Subcutaneous abdominal adipose tissue (tissue), 5 donors: Measurements from ENCODE around the gene SMG9.

Experiments
- H3K27ac ChIP-seq: one replicate; pipeline ENCODE4 v1.7.0; 2013; ENCODE audit warnings: low read depth, mild to moderate bottlenecking, inconsistent platforms, low read length, moderate library complexity
- H3K27me3 ChIP-seq, 5 donors: one replicate each; pipeline ENCODE4 v1.7.0; 2013; ENCODE audit warnings: low read length in 5 of 5, inconsistent platforms in 1 of 5; ENCODE audit not compliant: control insufficient read depth in 5 of 5, insufficient read depth in 4 of 5
- H3K36me3 ChIP-seq, 5 donors: one replicate each; pipeline ENCODE4 v1.7.0; 2013; ENCODE audit warnings: low read length in 5 of 5; ENCODE audit not compliant: control insufficient read depth in 5 of 5, insufficient read depth in 5 of 5
- H3K4me1 ChIP-seq, 5 donors: one replicate each; pipeline ENCODE4 v1.7.0; 2013; ENCODE audit warnings: low read length in 5 of 5, mild to moderate bottlenecking in 3 of 5, moderate library complexity in 1 of 5; ENCODE audit not compliant: control insufficient read depth in 5 of 5, insufficient read depth in 5 of 5
- H3K4me3 ChIP-seq, 5 donors: one replicate each; pipeline ENCODE4 v1.7.0; 2013; ENCODE audit warnings: low read length in 5 of 5, low read depth in 1 of 5
- H3K9ac ChIP-seq, 5 donors: one replicate each; pipeline ENCODE4 v1.7.0; 2013; ENCODE audit warnings: low read length in 5 of 5, mild to moderate bottlenecking in 4 of 5, moderate library complexity in 3 of 5
- H3K9me3 ChIP-seq, 5 donors: one replicate each; pipeline ENCODE4 v1.7.0; 2013; ENCODE audit warnings: low read length in 5 of 5; ENCODE audit not compliant: control insufficient read depth in 5 of 5
- donor health status: healthy.
- donor health status: healthy.
- donor health status: healthy.
- donor health status: healthy.
- donor health status: healthy.

The SMG9 gene

DNA sequence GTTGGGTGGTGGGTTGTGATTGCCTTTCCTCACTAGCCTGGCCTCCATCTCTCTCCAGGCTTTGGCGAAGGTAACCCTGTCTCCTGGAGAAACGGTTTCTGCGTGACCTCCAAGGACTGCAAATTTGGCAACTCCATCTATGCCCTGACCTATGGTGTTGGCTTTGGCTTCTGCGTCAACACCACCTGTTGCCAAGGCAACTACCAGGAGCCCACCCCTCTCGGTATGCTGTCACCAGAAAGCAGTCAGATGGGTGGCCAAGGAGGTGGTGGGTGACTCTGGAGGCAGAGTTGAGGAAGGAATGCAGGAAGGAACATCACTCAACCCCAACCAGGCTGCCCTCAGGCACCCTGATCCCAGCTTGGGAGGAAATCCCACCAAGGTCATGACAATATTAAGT lies 57.5 kb downstream of the SMG9 start:
- no peak overlapping the region for H3K9ac ChIP-seq
- H3K9me3 ChIP-seq, result peaks cover under 1 to 9% (median 8%) of the 10 kb centered on the region in 5 donors
- H3K4me1 ChIP-seq, result peaks cover 2 to 25% (median 18%) of the 10 kb centered on the region in 5 donors
- no peak overlapping the region for H3K27ac ChIP-seq
- H3K36me3 ChIP-seq, result no peaks in the 10 kb centered on the region
- H3K4me3 ChIP-seq, result no peak overlapping the region
- H3K27me3 ChIP-seq, result peaks cover 0 to 13% (median 6%) of the 10 kb centered on the region in 5 donors

DNA sequence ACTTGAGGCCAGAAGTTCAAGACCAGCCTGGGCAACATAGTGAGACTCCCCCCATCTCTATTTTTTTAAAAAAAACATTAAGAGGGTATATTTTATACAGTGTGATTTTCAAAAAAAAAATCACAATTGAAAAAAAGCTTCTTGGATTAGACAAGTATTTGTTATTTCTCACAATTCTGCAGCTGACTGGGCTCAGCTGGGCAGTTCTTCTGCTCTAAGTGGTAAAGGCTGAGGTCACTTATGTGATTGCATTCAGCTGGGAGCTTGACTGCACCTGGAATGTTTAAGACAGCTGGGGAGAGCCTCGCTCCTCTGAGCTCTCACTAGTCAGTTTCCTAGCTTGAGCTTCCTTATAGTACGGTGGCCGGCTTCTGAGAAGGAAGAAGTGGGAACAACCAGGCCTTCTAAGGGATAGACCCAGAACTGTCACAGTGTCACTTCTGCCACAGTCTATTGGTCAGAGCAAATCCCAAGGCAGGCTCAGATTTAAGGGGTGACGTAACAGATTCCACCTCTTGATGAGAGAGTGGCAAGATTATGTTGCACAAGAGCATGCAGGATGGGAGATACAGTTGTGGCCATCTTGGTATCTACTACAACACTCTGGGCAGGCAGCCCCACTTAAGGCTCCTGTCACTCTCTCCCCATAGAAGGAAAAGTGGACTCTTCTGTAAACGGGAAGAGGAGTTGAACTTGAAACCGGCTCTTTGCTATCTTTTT lies 58.6 kb downstream of the SMG9 start:
- no peak overlapping the region for H3K4me3 ChIP-seq
- peaks cover 10 to 20% (median 17%) of the 10 kb centered on the region in 5 donors for H3K9me3 ChIP-seq
- peaks cover 2 to 20% (median 15%) of the 10 kb centered on the region in 5 donors for H3K4me1 ChIP-seq
- H3K9ac ChIP-seq, result no peak overlapping the region
- no peaks in the 10 kb centered on the region for H3K36me3 ChIP-seq
- peaks cover 0 to 9% (median 6%) of the 10 kb centered on the region in 5 donors for H3K27me3 ChIP-seq
- no peak overlapping the region for H3K27ac ChIP-seq

- Histone ChIP-seq H3K4me3 (no peak overlapping the region), H3K27ac (no peak overlapping the region), H3K4me1 (peaks cover 0 to 7% (median 5%) of the 10 kb centered on the region in 5 donors), H3K9me3 (peaks cover 17 to 35% (median 21%) of the 10 kb centered on the region in 5 donors), H3K27me3 (peaks cover 0 to 9% (median 5%) of the 10 kb centered on the region in 5 donors), H3K9ac (no peak overlapping the region), H3K36me3 (no peaks in the 10 kb centered on the region)
Measured at GRCh38 chr19:43694553-43694952, 60.2 kb downstream of the SMG9 start.

DNA sequence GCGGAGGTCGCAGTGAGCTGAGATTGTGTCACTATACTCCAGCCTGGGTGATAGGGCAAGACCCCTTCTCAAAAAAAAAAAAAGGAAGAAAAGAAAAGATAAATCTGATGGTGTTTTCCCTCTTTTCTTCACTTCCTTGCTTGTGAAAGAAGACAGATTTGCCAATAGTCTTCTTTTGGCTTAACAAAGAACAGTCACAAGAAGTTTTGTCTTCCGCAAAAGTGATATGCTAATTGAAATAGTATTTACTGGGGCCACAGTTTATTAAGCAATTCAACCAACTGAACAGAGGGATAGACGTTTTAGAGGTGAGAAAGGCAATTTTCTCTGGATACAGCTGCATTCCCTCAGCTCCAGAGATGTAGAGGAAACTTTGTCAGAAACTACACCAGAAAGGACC lies 61.9 kb downstream of the SMG9 start:
- no peak overlapping the region for H3K9ac ChIP-seq
- H3K36me3 ChIP-seq, result no peaks in the 10 kb centered on the region
- H3K27ac ChIP-seq, result no peak overlapping the region
- H3K4me1 ChIP-seq, result no peaks in the 10 kb centered on the region
- H3K9me3 ChIP-seq, result peaks cover 17 to 35% (median 21%) of the 10 kb centered on the region in 5 donors
- H3K4me3 ChIP-seq, result no peak overlapping the region
- H3K27me3 ChIP-seq, result peaks cover 0 to 3% (median 2%) of the 10 kb centered on the region in 5 donors

DNA sequence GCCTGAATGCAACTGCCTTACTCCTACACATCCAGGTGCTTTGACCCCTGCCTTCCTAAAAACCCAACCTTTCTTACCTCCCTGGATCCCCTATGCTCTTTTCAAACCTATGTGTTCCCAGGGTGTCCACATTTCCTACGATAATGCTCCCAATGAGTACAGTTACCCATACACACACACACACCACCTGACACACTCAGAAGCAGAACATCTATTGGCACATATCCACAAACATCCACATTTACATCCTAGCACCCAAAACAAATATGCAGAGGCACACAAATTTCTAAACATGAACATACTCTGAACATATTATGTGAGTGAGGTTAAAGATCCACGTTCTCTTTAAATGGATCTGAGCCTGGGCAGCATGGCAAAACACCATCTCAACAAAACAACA lies 62.4 kb downstream of the SMG9 start:
- Histone ChIP-seq H3K36me3 (no peaks in the 10 kb centered on the region), H3K9ac (no peak overlapping the region), H3K27me3 (peaks cover 0 to 2% (median 0%) of the 10 kb centered on the region in 5 donors), H3K27ac (no peak overlapping the region), H3K4me1 (no peaks in the 10 kb centered on the region), H3K4me3 (no peak overlapping the region), H3K9me3 (peaks cover 17 to 35% (median 21%) of the 10 kb centered on the region in 5 donors)

DNA sequence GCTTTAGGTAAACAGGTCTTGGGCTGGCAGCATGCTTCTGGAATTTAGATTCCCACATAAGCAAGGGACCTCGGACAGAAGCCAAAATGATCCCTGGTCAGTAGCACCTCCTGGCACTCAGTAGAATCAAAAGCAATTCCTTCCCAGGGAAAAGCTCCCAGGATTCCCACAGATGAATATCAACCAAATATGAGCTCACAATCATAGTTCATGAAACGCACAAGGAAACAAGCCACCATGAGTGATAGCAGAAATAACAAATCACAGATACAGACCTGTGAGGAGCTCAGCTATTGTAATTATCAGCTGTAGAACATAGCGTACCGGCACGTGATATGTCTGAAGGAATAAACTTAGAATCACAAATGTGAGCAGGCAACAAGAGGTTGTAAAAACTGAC lies 63.0 kb downstream of the SMG9 start:
- Histone ChIP-seq H3K27me3 (no peaks in the 10 kb centered on the region), H3K9ac (no peak overlapping the region), H3K27ac (no peak overlapping the region), H3K9me3 (peaks cover 17 to 35% (median 21%) of the 10 kb centered on the region in 5 donors), H3K36me3 (no peaks in the 10 kb centered on the region), H3K4me1 (no peaks in the 10 kb centered on the region), H3K4me3 (no peak overlapping the region)

DNA sequence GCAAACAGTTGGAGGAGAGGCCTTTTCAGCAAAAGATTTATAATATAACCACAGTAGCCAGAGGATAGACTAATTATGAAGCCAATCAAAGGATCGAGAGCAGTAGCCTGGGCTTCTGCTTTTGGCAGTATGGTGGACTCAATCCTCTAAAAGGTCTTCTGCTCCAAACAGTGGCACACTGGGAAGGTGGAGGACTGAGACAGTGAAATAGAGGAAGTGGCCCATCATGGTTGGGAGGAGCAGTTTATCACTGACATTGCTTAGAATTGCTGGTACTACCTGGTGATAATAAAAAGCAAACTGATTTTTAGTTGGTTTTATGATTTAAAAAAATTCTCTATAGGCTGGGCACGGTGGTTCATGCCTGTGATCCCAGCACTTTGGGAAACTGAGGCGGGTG lies 63.9 kb downstream of the SMG9 start:
- Histone ChIP-seq H3K36me3 (no peaks in the 10 kb centered on the region), H3K4me3 (peak overlapping the region in 1 of 5 donors; percentile 16), H3K4me1 (no peaks in the 10 kb centered on the region), H3K27ac (no peak overlapping the region), H3K9me3 (peaks cover 13 to 29% (median 17%) of the 10 kb centered on the region in 5 donors), H3K27me3 (no peaks in the 10 kb centered on the region), H3K9ac (no peak overlapping the region)

DNA sequence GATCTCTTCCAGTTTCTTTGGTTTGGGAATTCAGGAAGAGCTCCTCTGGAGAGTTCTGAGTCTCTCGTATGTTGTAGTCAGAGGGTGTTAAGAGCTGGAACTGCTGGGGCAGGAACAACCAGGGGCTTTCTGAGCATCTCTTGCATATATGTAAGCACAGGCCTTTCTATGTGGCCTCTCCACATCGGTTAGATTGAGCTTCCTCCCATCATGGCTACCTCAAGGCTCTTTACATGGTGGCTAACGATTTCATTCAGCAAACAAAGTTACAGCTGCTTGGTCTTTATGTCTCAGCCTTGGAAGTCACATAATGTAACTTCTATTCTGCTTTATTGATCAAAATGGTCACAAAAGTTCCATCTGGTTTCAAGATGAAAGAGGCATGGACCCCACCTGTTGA lies 64.3 kb downstream of the SMG9 start:
- no peak overlapping the region for H3K27ac ChIP-seq

GRCh38 chr19:43688059-43688701 lies 66.6 kb downstream of the SMG9 start:
- Histone ChIP-seq H3K27ac (no peak overlapping the region), H3K9me3 (peaks cover 12 to 29% (median 17%) of the 10 kb centered on the region in 5 donors), H3K27me3 (no peaks in the 10 kb centered on the region), H3K4me1 (no peaks in the 10 kb centered on the region), H3K9ac (no peak overlapping the region), H3K36me3 (no peaks in the 10 kb centered on the region), H3K4me3 (no peak overlapping the region)

More for the DNA sequence above, 64.3 kb downstream of the SMG9 start:
- Histone ChIP-seq H3K9ac (no peak overlapping the region), H3K4me1 (no peaks in the 10 kb centered on the region), H3K9me3 (peaks cover 13 to 29% (median 17%) of the 10 kb centered on the region in 5 donors), H3K27me3 (no peaks in the 10 kb centered on the region), H3K36me3 (no peaks in the 10 kb centered on the region), H3K4me3 (peak overlapping the region in 1 of 5 donors; percentile 16)

DNA sequence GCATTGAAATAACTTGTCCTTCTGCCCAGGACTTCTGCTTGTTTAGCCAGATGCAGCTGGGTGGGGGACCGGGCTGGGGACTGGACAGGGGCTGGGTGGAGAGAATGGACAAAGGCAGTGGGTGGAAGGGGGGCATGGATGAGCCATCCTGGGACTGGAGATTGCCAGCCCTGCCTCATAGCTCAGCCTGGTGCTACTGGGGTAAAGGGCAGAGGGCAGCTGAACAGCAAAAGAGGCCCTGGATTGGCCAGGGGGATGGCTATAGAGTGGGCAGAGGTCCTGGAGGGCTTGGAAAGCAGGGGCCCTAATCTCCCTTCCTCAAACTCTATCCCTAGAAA lies 67.1 kb downstream of the SMG9 start:
- no peaks in the 10 kb centered on the region for H3K4me1 ChIP-seq
- no peaks in the 10 kb centered on the region for H3K27me3 ChIP-seq
- no peaks in the 10 kb centered on the region for H3K36me3 ChIP-seq
- H3K27ac ChIP-seq, result no peak overlapping the region
- H3K9me3 ChIP-seq, result peaks cover 12 to 29% (median 17%) of the 10 kb centered on the region in 5 donors
- no peak overlapping the region for H3K9ac ChIP-seq
- no peak overlapping the region for H3K4me3 ChIP-seq
